ENCODE data around the gene CCDC171. TPM values are rescaled to one million over a fixed set of nuclear protein-coding genes. Genes with fewer than 3 reads are reported as not detected.

CCDC171 gene
- polyA plus RNA-seq, 1 donor from 2014 or later: 9.1 TPM

DNA sequence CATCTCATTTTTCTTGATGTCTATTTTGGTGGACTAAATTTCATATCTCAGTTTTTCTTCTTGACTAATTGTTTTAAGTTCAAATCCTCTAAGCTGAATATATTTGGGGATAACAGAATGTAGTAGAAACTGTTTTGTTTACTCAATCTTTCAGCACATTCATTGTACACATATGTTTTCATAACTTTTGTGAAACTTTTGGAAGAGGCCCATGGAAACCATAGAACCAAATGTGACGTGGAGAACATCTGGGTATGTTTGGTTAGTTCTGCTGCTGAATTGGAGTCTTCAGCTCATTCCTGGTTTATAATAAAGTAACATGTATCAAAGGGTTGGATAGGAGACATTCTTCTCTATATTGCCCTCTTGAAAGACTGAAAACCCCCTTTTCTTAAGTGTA is 88.4 kb downstream of the CCDC171 start:
- Histone ChIP-seq H2AFZ (ENCODE audit: low read depth, low read length) (no peak overlapping the region), H3K4me3 (ENCODE audit: low read length) (no peak overlapping the region), H3K27me3 (ENCODE audit: insufficient read depth, low read depth, low read length) (no peaks in the 10 kb centered on the region), H3K36me3 (ENCODE audit: insufficient read depth, low read length) (no peaks in the 10 kb centered on the region), H3K79me2 (replicated peaks; ENCODE audit: insufficient read depth, low read length) (no peaks in the 10 kb centered on the region), H3K4me2 (ENCODE audit: low read length) (no peak overlapping the region), H3K9me3 (ENCODE audit: low read length) (no peaks in the 10 kb centered on the region), H3F3A (ENCODE audit: insufficient read depth, low read length, poor library complexity, severe bottlenecking) (no peaks in the 10 kb centered on the region), H3K27ac (ENCODE audit: low read length) (no peak overlapping the region), H3K9me2 (ENCODE audit: insufficient read depth, low read length) (no peaks in the 10 kb centered on the region), H4K20me1 (ENCODE audit: insufficient read depth) (no peaks in the 10 kb centered on the region), H3K9ac (ENCODE audit: low read length) (no peak overlapping the region)
- TF ChIP-seq SMC3 (conservative IDR thresholded peaks at IDR 0.05; ENCODE audit: poor library complexity): no peak
- TF ChIP-seq POLR2AphosphoS5 (IDR thresholded peaks at IDR 0.05): no peak
- TF ChIP-seq, protein P1, sequence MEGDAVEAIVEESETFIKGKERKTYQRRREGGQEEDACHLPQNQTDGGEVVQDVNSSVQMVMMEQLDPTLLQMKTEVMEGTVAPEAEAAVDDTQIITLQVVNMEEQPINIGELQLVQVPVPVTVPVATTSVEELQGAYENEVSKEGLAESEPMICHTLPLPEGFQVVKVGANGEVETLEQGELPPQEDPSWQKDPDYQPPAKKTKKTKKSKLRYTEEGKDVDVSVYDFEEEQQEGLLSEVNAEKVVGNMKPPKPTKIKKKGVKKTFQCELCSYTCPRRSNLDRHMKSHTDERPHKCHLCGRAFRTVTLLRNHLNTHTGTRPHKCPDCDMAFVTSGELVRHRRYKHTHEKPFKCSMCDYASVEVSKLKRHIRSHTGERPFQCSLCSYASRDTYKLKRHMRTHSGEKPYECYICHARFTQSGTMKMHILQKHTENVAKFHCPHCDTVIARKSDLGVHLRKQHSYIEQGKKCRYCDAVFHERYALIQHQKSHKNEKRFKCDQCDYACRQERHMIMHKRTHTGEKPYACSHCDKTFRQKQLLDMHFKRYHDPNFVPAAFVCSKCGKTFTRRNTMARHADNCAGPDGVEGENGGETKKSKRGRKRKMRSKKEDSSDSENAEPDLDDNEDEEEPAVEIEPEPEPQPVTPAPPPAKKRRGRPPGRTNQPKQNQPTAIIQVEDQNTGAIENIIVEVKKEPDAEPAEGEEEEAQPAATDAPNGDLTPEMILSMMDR (IDR thresholded peaks at IDR 0.05; ENCODE audit: poor library complexity, severe bottlenecking): no peak
- TF ChIP-seq MXI1 (conservative IDR thresholded peaks at IDR 0.05; ENCODE audit: poor library complexity, severe bottlenecking): no peak
- TF ChIP-seq, protein P2, sequence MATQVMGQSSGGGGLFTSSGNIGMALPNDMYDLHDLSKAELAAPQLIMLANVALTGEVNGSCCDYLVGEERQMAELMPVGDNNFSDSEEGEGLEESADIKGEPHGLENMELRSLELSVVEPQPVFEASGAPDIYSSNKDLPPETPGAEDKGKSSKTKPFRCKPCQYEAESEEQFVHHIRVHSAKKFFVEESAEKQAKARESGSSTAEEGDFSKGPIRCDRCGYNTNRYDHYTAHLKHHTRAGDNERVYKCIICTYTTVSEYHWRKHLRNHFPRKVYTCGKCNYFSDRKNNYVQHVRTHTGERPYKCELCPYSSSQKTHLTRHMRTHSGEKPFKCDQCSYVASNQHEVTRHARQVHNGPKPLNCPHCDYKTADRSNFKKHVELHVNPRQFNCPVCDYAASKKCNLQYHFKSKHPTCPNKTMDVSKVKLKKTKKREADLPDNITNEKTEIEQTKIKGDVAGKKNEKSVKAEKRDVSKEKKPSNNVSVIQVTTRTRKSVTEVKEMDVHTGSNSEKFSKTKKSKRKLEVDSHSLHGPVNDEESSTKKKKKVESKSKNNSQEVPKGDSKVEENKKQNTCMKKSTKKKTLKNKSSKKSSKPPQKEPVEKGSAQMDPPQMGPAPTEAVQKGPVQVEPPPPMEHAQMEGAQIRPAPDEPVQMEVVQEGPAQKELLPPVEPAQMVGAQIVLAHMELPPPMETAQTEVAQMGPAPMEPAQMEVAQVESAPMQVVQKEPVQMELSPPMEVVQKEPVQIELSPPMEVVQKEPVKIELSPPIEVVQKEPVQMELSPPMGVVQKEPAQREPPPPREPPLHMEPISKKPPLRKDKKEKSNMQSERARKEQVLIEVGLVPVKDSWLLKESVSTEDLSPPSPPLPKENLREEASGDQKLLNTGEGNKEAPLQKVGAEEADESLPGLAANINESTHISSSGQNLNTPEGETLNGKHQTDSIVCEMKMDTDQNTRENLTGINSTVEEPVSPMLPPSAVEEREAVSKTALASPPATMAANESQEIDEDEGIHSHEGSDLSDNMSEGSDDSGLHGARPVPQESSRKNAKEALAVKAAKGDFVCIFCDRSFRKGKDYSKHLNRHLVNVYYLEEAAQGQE (IDR thresholded peaks at IDR 0.05; ENCODE audit: borderline replicate concordance): no peak
- no peak for TF ChIP-seq RAD21 (conservative IDR thresholded peaks at IDR 0.05)

DNA sequence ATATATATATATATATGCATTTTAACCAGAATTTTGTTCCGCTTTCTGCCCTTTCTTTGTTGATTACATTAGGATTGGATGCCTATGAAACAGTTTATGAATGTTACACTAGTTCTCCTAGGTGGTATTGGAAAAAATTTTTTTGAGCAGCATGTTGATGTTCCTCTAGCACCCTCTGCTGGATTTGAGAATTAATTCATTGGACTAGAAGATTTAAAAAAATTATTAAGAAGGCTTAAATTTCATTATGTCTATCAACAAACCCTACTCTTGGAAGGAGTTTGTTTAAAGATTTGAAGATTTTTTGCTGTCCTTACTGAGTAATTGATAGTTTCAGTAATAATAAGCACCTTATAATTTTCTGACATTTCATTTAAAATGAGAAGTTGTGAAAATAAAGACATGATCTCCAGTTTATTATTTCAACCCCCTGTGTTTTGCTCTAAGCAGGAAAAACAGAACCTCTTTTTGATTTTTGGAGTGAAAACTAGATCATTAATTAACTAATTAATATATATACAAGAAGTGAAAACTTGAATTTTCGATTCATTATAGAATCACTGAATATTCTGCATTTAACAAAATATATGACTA is 89.6 kb downstream of the CCDC171 start:
- Histone ChIP-seq H3K36me3 (ENCODE audit: insufficient read depth, low read length) (no peaks in the 10 kb centered on the region), H3K4me2 (ENCODE audit: low read length) (no peak overlapping the region), H3K27ac (ENCODE audit: low read length) (no peak overlapping the region), H4K20me1 (ENCODE audit: insufficient read depth) (no peaks in the 10 kb centered on the region), H3K9me3 (ENCODE audit: low read length) (no peaks in the 10 kb centered on the region), H3K27me3 (ENCODE audit: insufficient read depth, low read depth, low read length) (no peaks in the 10 kb centered on the region), H3K9me2 (ENCODE audit: insufficient read depth, low read length) (no peaks in the 10 kb centered on the region), H2AFZ (ENCODE audit: low read depth, low read length) (no peak overlapping the region), H3K79me2 (replicated peaks; ENCODE audit: insufficient read depth, low read length) (no peaks in the 10 kb centered on the region), H3K4me3 (ENCODE audit: low read length) (no peak overlapping the region), H3F3A (ENCODE audit: insufficient read depth, low read length, poor library complexity, severe bottlenecking) (no peaks in the 10 kb centered on the region), H3K9ac (ENCODE audit: low read length) (no peak overlapping the region)
- TF ChIP-seq SMC3 (conservative IDR thresholded peaks at IDR 0.05; ENCODE audit: poor library complexity): peak; percentile 48
- TF ChIP-seq, protein P1 (IDR thresholded peaks at IDR 0.05; ENCODE audit: poor library complexity, severe bottlenecking): peak; percentile 66
- no peak for TF ChIP-seq POLR2AphosphoS5 (IDR thresholded peaks at IDR 0.05)
- TF ChIP-seq EZH2 (IDR thresholded peaks at IDR 0.05; ENCODE audit: borderline replicate concordance, insufficient read depth, low read length, poor library complexity, severe bottlenecking): no peak
- peak; percentile 55 for TF ChIP-seq RAD21 (conservative IDR thresholded peaks at IDR 0.05)
